HepG2 (cell line): Measurements from ENCODE around the gene GATA1. TPM values are rescaled to one million over a fixed set of nuclear protein-coding genes. Genes with fewer than 3 reads are reported as not detected.

Experiments used
- DNMT3B ChIP-seq: conservative IDR thresholded peaks from 2 replicates; pipeline ENCODE4 v1.6.1; 2016; ENCODE audit warnings: missing biosample characterization, control low read depth
- EZH2 ChIP-seq: conservative IDR thresholded peaks from 2 replicates; pipeline ENCODE4 v1.6.1; 2012; ENCODE audit warnings: mild to moderate bottlenecking, low read depth, low read length, moderate library complexity
- FOXK1 ChIP-seq: sonication (generic); formaldehyde crosslinking; IDR thresholded peaks from 2 replicates; pipeline ENCODE4 v1.4.0; 2020; ENCODE audit warnings: low read depth, missing genetic modification reagents, borderline replicate concordance
- FOXM1 ChIP-seq: sonication (generic); formaldehyde crosslinking; IDR thresholded peaks from 2 replicates; pipeline ENCODE4 v1.5.0; 2020; ENCODE audit warnings: missing genetic modification reagents
- GABPA ChIP-seq, 2 experiments: IDR thresholded peaks; 2 replicates each; pipeline ENCODE4 v1.6.1; 2011 to 2016; ENCODE audit warnings: low read depth in 2 of 2, low read length in 1 of 2, missing biosample characterization in 1 of 2, missing genetic modification characterization in 1 of 2
- GMEB1 ChIP-seq: sonication (generic); formaldehyde crosslinking; IDR thresholded peaks from 2 replicates; pipeline ENCODE4 v1.5.1; 2020; ENCODE audit warnings: missing genetic modification reagents, mild to moderate bottlenecking, borderline replicate concordance
- LCORL ChIP-seq, 2 experiments: fragments of 450-650 bp in 1 of 2; sonication (generic) in 1 of 2; formaldehyde crosslinking in 1 of 2; IDR thresholded peaks; 2 replicates each; pipeline versions ENCODE4 v1.5.0 to v1.6.1; 2017 to 2020; ENCODE audit warnings: antibody characterized with exemption in 1 of 2, missing genetic modification reagents in 1 of 2
- MLX ChIP-seq: IDR thresholded peaks from 2 replicates; pipeline ENCODE4 v1.6.1; 2016
- PLSCR1 ChIP-seq: sonication (generic); formaldehyde crosslinking; IDR thresholded peaks from 2 replicates; pipeline ENCODE4 v1.5.0; 2020; ENCODE audit warnings: missing genetic modification reagents, mild to moderate bottlenecking, borderline replicate concordance
- ZBTB40 ChIP-seq, 2 experiments: fragments of 450-650 bp in 1 of 2; sonication (generic) in 1 of 2; formaldehyde crosslinking in 1 of 2; IDR thresholded peaks; 2 replicates each; pipeline versions ENCODE4 v1.6.1 to v1.8.0; 2016 to 2022; ENCODE audit warnings: antibody characterized with exemption in 1 of 2, mild to moderate bottlenecking in 1 of 2, missing genetic modification reagents in 1 of 2
- ZNF382 ChIP-seq: sonication (generic); formaldehyde crosslinking; IDR thresholded peaks from 2 replicates; pipeline ENCODE4 v1.5.0; 2020; ENCODE audit warnings: missing genetic modification reagents, mild to moderate bottlenecking, borderline replicate concordance
- ZNF530 ChIP-seq: sonication (generic); formaldehyde crosslinking; IDR thresholded peaks from 2 replicates; pipeline ENCODE4 v1.5.0; 2020; ENCODE audit warnings: low read depth, mild to moderate bottlenecking, missing genetic modification reagents
- ZNF605 ChIP-seq: sonication (generic); formaldehyde crosslinking; IDR thresholded peaks from 2 replicates; pipeline ENCODE4 v1.8.0; 2022; ENCODE audit warnings: mild to moderate bottlenecking, missing genetic modification reagents
- ZNF737 ChIP-seq: sonication (generic); formaldehyde crosslinking; IDR thresholded peaks from 2 replicates; pipeline ENCODE4 v1.5.0; 2020; ENCODE audit warnings: missing genetic modification reagents, mild to moderate bottlenecking, borderline replicate concordance
- ZNF749 ChIP-seq: sonication (generic); formaldehyde crosslinking; IDR thresholded peaks from 2 replicates; pipeline ENCODE4 v1.8.0; 2022; ENCODE audit warnings: mild to moderate bottlenecking, missing genetic modification reagents, moderate library complexity, borderline replicate concordance
- polyA plus RNA-seq, 8 experiments: library from polyadenylated mRNA; depleted of rRNA in 3 of 8; stranded (reverse) in 7 of 8; unstranded in 1 of 8; fragments of >200 nt; fragmentation: Illumina TruSeq in 4 of 8; extraction: Trizol in 4 of 8; gene quantifications; 2 replicates each; pipeline versions ENCODE4 v1.2.1 to v1.2.3, GENCODE V29; 2011 to 2016; ENCODE audit warnings: low read depth in 4 of 8, missing spikeins in 1 of 8, mixed read lengths in 1 of 8; ENCODE audit not compliant: insufficient read depth in 1 of 8
- total RNA-seq, 5 experiments: library from RNA; depleted of rRNA; stranded (reverse); fragments of >200 nt; fragmentation: Illumina TruSeq; extraction: Trizol; gene quantifications; 2 replicates each; pipeline ENCODE4 v1.2.3, GENCODE V29; 2016; ENCODE audit warnings: low read depth in 1 of 5

GATA1 gene
- total and polyA plus RNA-seq, 2 of the 13 experiments (the other 11 are each of a cell fraction or from before 2014, with no cell fraction given) = 0.13 TPM; not detected in 1

GRCh38 chrX:48761674-48762471, 24.5 kb upstream of the GATA1 start, which contains the start of gene GLOD5 (continued):
- TF ChIP-seq ZBTB40 (IDR thresholded peaks at IDR 0.05) (no peak), ZBTB40 (CRISPR knock-in tag; IDR thresholded peaks at IDR 0.05) (no peak), GABPA (IDR thresholded peaks at IDR 0.05; ENCODE audit: low read depth, low read length) (no peak), GABPA (CRISPR knock-in tag; IDR thresholded peaks at IDR 0.05; ENCODE audit: low read depth) (peak; percentile 42; the same call in 1 of the 2 replicates), ZNF605 (CRISPR knock-in tag) (no peak), MLX (CRISPR knock-in tag) (no peak), ZNF530 (CRISPR knock-in tag) (no peak), GMEB1 (CRISPR knock-in tag) (no peak), ZNF737 (CRISPR knock-in tag) (no peak), DNMT3B (CRISPR knock-in tag) (no peak), ZNF749 (no peak), FOXM1 (CRISPR knock-in tag) (no peak), PLSCR1 (CRISPR knock-in tag) (no peak), ZNF382 (CRISPR knock-in tag) (no peak), FOXK1 (CRISPR knock-in tag) (no peak), EZH2 (no peak), LCORL (IDR thresholded peaks at IDR 0.05) (no peak), LCORL (CRISPR knock-in tag; IDR thresholded peaks at IDR 0.05) (peak; percentile 44; the same call in 1 of the 2 replicates)
